Ovary (tissue), 3 donors: ENCODE measurements around the gene TBCE.

Experiments used
- POLR2A ChIP-seq: fragments of 450-650 bp; IDR thresholded peaks from one replicate; pipeline ENCODE4 v1.6.1; 2017; ENCODE audit warnings: antibody characterized with exemption, mild to moderate bottlenecking, moderate library complexity
- TF ChIP-seq, protein P1 (sequence below), 3 donors: fragments of 450-650 bp in 2 of 3; fragments of 200-600 bp in 1 of 3; IDR thresholded peaks; one replicate each; pipeline versions ENCODE4 v1.5.1 to v1.8.0; 2016 to 2022; ENCODE audit warnings: antibody characterized with exemption in 3 of 3, mild to moderate bottlenecking in 1 of 3
- donor health status: DM: no; HTN: no; CAD: no.

DNA sequence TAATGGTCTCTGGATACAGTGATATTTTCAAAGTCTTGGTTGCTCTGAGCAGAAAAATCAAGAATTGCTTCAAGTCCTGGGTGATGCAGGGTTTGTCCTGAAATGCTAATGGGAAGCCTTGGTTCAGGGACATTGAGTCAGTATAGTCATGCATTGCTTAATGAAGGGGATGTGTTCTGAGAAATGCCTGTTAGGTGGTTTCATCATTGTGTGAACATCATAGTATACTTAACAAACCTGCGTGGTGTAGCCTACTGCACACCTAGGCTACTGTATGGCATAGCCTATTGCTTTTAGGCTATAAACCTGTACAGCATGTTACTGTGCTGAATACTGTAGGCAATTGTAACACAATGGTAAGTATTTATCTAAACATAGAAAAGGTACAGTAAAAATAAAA lies 36.4 kb downstream of the TBCE start:
- TF ChIP-seq, protein P1, sequence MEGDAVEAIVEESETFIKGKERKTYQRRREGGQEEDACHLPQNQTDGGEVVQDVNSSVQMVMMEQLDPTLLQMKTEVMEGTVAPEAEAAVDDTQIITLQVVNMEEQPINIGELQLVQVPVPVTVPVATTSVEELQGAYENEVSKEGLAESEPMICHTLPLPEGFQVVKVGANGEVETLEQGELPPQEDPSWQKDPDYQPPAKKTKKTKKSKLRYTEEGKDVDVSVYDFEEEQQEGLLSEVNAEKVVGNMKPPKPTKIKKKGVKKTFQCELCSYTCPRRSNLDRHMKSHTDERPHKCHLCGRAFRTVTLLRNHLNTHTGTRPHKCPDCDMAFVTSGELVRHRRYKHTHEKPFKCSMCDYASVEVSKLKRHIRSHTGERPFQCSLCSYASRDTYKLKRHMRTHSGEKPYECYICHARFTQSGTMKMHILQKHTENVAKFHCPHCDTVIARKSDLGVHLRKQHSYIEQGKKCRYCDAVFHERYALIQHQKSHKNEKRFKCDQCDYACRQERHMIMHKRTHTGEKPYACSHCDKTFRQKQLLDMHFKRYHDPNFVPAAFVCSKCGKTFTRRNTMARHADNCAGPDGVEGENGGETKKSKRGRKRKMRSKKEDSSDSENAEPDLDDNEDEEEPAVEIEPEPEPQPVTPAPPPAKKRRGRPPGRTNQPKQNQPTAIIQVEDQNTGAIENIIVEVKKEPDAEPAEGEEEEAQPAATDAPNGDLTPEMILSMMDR (IDR thresholded peaks at IDR 0.05): no peak
- TF ChIP-seq POLR2A: no peak
